CD14-positive monocyte (primary cell): ENCODE data around the gene PAMR1. TPM values are rescaled to one million over a fixed set of nuclear protein-coding genes. Genes with fewer than 3 reads are reported as not detected.

Experiments used
- DNase-seq, 3 donors: peaks; one replicate each; pipeline ENCODE4 v3.0.0-alpha.2; 2011 to 2022
- H2AFZ ChIP-seq: 2 replicates; pipeline ENCODE4 v1.6.0; 2012; ENCODE audit warnings: mild to moderate bottlenecking, low read depth, low read length, inconsistent platforms; ENCODE audit not compliant: insufficient read depth, poor library complexity, severe bottlenecking
- H3K27ac ChIP-seq, 2 donors: 1 replicate in 1 of 2; 2 replicates in 1 of 2; pipeline ENCODE4 v1.5.1; 2012 to 2013; ENCODE audit warnings: low read length in 2 of 2, control low read depth in 1 of 2, inconsistent platforms in 1 of 2, low read depth in 1 of 2, mild to moderate bottlenecking in 1 of 2
- H3K27me3 ChIP-seq, 2 donors: one replicate each; pipeline versions ENCODE4 v1.6.0 to v1.6.1; 2011 to 2013; ENCODE audit warnings: low read length in 2 of 2; ENCODE audit not compliant: control insufficient read depth in 2 of 2, insufficient read depth in 2 of 2
- H3K36me3 ChIP-seq, 2 donors: replicated peaks in 1 of 2; 1 replicate in 1 of 2; 2 replicates in 1 of 2; pipeline versions ENCODE4 v1.5.1 to v1.6.1; 2012 to 2013; ENCODE audit warnings: low read length in 2 of 2, control low read depth in 1 of 2, inconsistent platforms in 1 of 2, mild to moderate bottlenecking in 1 of 2; ENCODE audit not compliant: insufficient read depth in 2 of 2, control insufficient read depth in 1 of 2
- H3K4me1 ChIP-seq, 2 donors: 1 replicate in 1 of 2; 2 replicates in 1 of 2; pipeline versions ENCODE4 v1.5.1 to v1.6.1; 2012 to 2013; ENCODE audit warnings: low read length in 2 of 2, control low read depth in 1 of 2, inconsistent platforms in 1 of 2, mild to moderate bottlenecking in 1 of 2, moderate library complexity in 1 of 2; ENCODE audit not compliant: insufficient read depth in 2 of 2, control insufficient read depth in 1 of 2
- H3K4me2 ChIP-seq: replicated peaks from 2 replicates; pipeline ENCODE3; 2012; ENCODE audit warnings: low read length, moderate library complexity, mild to moderate bottlenecking; ENCODE audit not compliant: poor library complexity, severe bottlenecking; ENCODE audit errors: extremely low read depth
- H3K4me3 ChIP-seq, 3 experiments: fragments of 200-600 bp in 1 of 3; sonication (generic) in 1 of 3; replicated peaks in 1 of 3; 1 replicate in 2 of 3; 2 replicates in 1 of 3; pipeline ENCODE4 v1.5.1; 2011 to 2013; ENCODE audit warnings: low read length in 3 of 3, mild to moderate bottlenecking in 3 of 3, control low read depth in 2 of 3, low read depth in 2 of 3, inconsistent platforms in 1 of 3, moderate library complexity in 1 of 3
- H3K79me2 ChIP-seq: 2 replicates; pipeline ENCODE4 v1.6.0; 2012; ENCODE audit warnings: mild to moderate bottlenecking, control low read depth, inconsistent platforms, low read length, moderate library complexity; ENCODE audit not compliant: insufficient read depth
- H3K9ac ChIP-seq: 2 replicates; pipeline ENCODE4 v1.6.0; 2017; ENCODE audit warnings: low read length, mild to moderate bottlenecking; ENCODE audit not compliant: insufficient read depth, poor library complexity, severe bottlenecking
- H3K9me3 ChIP-seq, 2 donors: replicated peaks in 1 of 2; 1 replicate in 1 of 2; 2 replicates in 1 of 2; pipeline versions ENCODE4 v1.5.1 to v1.6.1; 2012 to 2013; ENCODE audit warnings: low read length in 2 of 2, control low read depth in 1 of 2; ENCODE audit not compliant: control insufficient read depth in 1 of 2, insufficient read depth in 1 of 2
- H4K20me1 ChIP-seq: 2 replicates; pipeline ENCODE4 v1.6.0; 2012; ENCODE audit warnings: mild to moderate bottlenecking, low read length, control low read depth, moderate library complexity; ENCODE audit not compliant: insufficient read depth
- H3K27ac Mint-ChIP-seq, 7 donors: one replicate each; pipeline ENCODE4 v1.8.0; 2020; ENCODE audit warnings: mild to moderate bottlenecking in 7 of 7, mixed read lengths in 7 of 7, moderate library complexity in 6 of 7, inconsistent platforms in 2 of 7
- H3K27me3 Mint-ChIP-seq, 3 donors: one replicate each; pipeline ENCODE4 v1.8.0; 2021 to 2022; ENCODE audit warnings: low read depth in 3 of 3, mild to moderate bottlenecking in 3 of 3, mixed read lengths in 3 of 3, moderate library complexity in 3 of 3, inconsistent platforms in 1 of 3
- H3K36me3 Mint-ChIP-seq, 2 donors: one replicate each; pipeline ENCODE4 v1.8.0; 2020; ENCODE audit warnings: mixed read lengths in 2 of 2, inconsistent platforms in 1 of 2, mild to moderate bottlenecking in 1 of 2
- H3K4me1 Mint-ChIP-seq: one replicate; pipeline ENCODE4 v1.8.0; 2020; ENCODE audit warnings: mild to moderate bottlenecking, mixed read lengths
- H3K4me3 Mint-ChIP-seq, 2 donors: one replicate each; pipeline ENCODE4 v1.8.0; 2020; ENCODE audit warnings: mild to moderate bottlenecking in 2 of 2, mixed read lengths in 2 of 2, moderate library complexity in 1 of 2
- H3K9me3 Mint-ChIP-seq, 7 donors: one replicate each; pipeline ENCODE4 v1.8.0; 2020 to 2022; ENCODE audit warnings: mixed read lengths in 7 of 7, mild to moderate bottlenecking in 6 of 7, moderate library complexity in 6 of 7, inconsistent platforms in 2 of 7
- WGBS: methylation state at CpG from one replicate; pipeline ENCODE4 v1.1.5; 2013; ENCODE audit warnings: missing lambda C conversion rate; ENCODE audit not compliant: insufficient coverage; 5-methylcytosine and 5-hydroxymethylcytosine counted together
- intact Hi-C, 2 donors: fragments of 100-400 bp; cut with micrococcal nuclease; formaldehyde crosslinking; loops; one replicate each; pipeline versions ENCODE4 v1.15.0 to v1.15.1; 2023
- polyA plus RNA-seq, 3 donors: library from polyadenylated mRNA; depleted of rRNA in 1 of 3; unstranded in 2 of 3; stranded (reverse) in 1 of 3; fragments of 300-500 nt in 2 of 3; fragments of >200 nt in 1 of 3; fragmentation: Illumina TruSeq in 2 of 3; gene quantifications; 1 replicate in 2 of 3; 2 replicates in 1 of 3; pipeline ENCODE4 v1.2.3, GENCODE V29; 2012 to 2021
- TF ChIP-seq, protein P1 (sequence below): fragments of 200-600 bp; IDR thresholded peaks from one replicate; pipeline ENCODE4 v1.8.0; 2022; ENCODE audit warnings: antibody characterized with exemption, mild to moderate bottlenecking

Gene PAMR1
- polyA plus RNA-seq, 3 donors = not detected

DNA sequence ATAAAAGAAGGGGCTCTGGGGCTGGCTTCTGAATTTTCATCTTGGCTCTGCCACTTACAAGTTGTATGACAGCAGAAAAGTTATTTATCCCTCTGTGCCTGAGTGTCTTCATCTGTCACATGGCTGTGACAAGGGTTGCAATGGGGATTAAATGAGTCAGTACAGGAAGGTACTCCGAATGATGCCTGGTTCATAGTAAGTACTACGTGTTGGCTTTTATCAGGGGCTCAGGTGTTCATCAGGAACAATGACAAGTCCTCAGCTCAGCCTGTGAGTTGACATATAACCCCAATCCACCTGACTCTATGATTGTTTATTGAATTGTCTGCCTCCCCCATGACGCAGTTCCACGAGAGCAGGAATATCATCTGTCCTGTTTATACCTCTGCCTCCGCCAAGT lies 45.7 kb downstream of the PAMR1 start:
- H3K79me2 ChIP-seq = no peaks in the 10 kb centered on the region
- H3K4me3 Mint-ChIP-seq = no peak overlapping the region
- no peaks in the 10 kb centered on the region for H3K36me3 ChIP-seq
- H3K4me3 ChIP-seq = no peak overlapping the region
- peaks cover 9 to 33% (median 27%) of the 10 kb centered on the region in 7 donors for H3K9me3 Mint-ChIP-seq
- no peak overlapping the region for H3K27ac ChIP-seq
- H3K36me3 Mint-ChIP-seq = no peaks in the 10 kb centered on the region
- intact Hi-C loops = no loop called here
- H3K4me2 ChIP-seq = no peak overlapping the region
- peaks cover 11 to 44% (median 19%) of the 10 kb centered on the region in 3 donors for H3K27me3 Mint-ChIP-seq
- peaks cover 3 to 7% of the 10 kb centered on the region in 2 donors for H3K27me3 ChIP-seq
- DNase-seq = no peak
- H3K4me1 ChIP-seq = no peaks in the 10 kb centered on the region
- H3K9me3 ChIP-seq = peaks cover 3 to 5% of the 10 kb centered on the region in 2 donors
- no peak overlapping the region for H3K27ac Mint-ChIP-seq
- no peak overlapping the region for H3K9ac ChIP-seq
- no peak overlapping the region for H2AFZ ChIP-seq
- TF ChIP-seq, protein P1, sequence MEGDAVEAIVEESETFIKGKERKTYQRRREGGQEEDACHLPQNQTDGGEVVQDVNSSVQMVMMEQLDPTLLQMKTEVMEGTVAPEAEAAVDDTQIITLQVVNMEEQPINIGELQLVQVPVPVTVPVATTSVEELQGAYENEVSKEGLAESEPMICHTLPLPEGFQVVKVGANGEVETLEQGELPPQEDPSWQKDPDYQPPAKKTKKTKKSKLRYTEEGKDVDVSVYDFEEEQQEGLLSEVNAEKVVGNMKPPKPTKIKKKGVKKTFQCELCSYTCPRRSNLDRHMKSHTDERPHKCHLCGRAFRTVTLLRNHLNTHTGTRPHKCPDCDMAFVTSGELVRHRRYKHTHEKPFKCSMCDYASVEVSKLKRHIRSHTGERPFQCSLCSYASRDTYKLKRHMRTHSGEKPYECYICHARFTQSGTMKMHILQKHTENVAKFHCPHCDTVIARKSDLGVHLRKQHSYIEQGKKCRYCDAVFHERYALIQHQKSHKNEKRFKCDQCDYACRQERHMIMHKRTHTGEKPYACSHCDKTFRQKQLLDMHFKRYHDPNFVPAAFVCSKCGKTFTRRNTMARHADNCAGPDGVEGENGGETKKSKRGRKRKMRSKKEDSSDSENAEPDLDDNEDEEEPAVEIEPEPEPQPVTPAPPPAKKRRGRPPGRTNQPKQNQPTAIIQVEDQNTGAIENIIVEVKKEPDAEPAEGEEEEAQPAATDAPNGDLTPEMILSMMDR = no peak
- H3K4me1 Mint-ChIP-seq = no peaks in the 10 kb centered on the region
- 100% methylated on average over 2 of the region's 5 CpGs for WGBS
- no peaks in the 10 kb centered on the region for H4K20me1 ChIP-seq

DNA sequence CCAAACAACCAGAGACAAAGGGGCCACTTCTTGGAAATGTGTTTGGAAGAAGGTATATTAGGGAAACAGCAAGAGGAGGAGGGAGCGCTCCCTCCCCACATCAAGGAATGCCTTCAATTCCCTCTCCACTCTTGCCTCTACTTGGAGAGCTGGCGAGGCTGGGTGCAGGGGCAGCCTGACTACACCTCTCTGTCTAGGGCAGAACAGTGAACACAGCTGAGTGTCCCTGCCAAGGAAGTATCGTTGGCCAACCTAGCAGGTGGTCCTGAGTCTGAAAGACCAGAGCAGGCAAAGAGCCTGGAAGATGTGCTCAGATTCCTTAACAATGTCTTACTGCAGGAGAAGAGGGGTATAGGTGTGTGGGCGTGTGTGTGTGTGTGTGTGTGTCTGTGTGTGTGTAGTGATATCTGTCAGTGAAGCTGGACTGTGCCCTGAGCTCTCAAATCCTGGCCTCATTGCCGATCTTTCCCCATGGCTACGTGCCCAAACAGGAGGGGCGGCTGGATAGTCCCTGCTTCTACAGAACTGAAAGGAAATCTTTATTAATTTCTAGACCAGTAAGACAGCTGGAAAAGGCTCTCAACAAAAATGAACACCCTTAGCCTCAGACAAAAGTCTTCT lies 46.8 kb downstream of the PAMR1 start:
- Histone ChIP-seq H3K4me2 (no peak overlapping the region), H3K4me1 (no peaks in the 10 kb centered on the region), H3K27me3 (peaks cover 3 to 7% of the 10 kb centered on the region in 2 donors), H2AFZ (no peak overlapping the region), H3K4me3 (no peak overlapping the region), H3K79me2 (no peaks in the 10 kb centered on the region), H3K9me3 (peaks cover 3 to 5% of the 10 kb centered on the region in 2 donors), H4K20me1 (no peaks in the 10 kb centered on the region), H3K9ac (no peak overlapping the region), H3K36me3 (no peaks in the 10 kb centered on the region), H3K27ac (no peak overlapping the region)
- peaks cover 9 to 33% (median 27%) of the 10 kb centered on the region in 7 donors for H3K9me3 Mint-ChIP-seq
- 77% methylated on average over 3 of the region's 7 CpGs for WGBS
- DNase-seq = no peak
- H3K27ac Mint-ChIP-seq = no peak overlapping the region
- TF ChIP-seq, protein P1 = no peak
- no peak overlapping the region for H3K4me3 Mint-ChIP-seq
- peaks cover 9 to 42% (median 19%) of the 10 kb centered on the region in 3 donors for H3K27me3 Mint-ChIP-seq
- H3K4me1 Mint-ChIP-seq = no peaks in the 10 kb centered on the region
- no peaks in the 10 kb centered on the region for H3K36me3 Mint-ChIP-seq
- intact Hi-C loops = no loop called here
